ENCODE measurements around the gene SCFD1.
"Not testable (repeated sequence)": the region's sequence is repeated elsewhere in the genome, so short reads cannot be mapped to it uniquely, and the experiment has no call there.

SCFD1 gene

DNA sequence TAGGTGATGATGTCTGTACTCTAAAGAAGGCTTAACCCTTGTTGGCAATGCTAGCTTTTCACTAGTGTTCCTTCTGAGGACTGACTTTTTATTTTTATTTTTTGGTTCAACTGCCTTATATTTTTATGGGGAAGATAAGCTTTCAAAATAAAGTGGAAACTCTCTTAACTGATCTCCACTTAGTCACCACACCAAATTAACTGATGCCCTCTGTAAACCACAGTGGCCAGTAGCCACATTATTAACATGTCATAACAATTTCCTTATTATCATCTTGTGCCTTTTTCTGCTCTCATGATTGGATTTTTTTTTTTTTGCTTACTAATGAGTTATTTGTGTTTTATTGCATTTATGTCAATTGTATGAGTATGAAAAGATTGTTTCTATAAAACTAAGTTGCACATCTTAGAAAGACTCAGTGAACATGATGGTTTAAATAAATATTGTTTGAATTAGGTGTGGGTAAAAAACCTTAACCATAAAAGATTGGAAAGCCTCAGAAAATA lies 56.9 kb downstream of the SCFD1 start:
- no peak for DNase-seq (ENCODE audit: low read depth in 2 of 2)

DNA sequence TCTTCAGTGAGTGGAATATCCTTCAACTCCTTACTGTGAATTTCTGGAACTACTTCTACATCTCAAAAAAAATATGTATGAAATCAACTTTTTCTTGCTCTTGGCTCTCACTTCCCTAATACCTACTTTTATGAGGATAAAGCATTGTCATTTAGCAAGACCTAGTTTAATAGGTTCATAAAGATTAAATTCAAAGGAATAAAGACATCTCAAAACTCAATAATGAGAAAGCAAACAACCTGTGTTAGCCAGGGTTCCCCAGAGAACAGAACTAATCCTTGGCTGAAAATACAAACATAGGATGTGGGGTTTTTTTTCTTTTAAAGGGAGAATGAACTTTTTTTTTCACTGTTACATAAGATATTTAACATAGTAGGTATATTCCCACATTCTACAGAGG lies 57.9 kb downstream of the SCFD1 start:
- no peak for DNase-seq (ENCODE audit: low read depth in 2 of 2)

DNA sequence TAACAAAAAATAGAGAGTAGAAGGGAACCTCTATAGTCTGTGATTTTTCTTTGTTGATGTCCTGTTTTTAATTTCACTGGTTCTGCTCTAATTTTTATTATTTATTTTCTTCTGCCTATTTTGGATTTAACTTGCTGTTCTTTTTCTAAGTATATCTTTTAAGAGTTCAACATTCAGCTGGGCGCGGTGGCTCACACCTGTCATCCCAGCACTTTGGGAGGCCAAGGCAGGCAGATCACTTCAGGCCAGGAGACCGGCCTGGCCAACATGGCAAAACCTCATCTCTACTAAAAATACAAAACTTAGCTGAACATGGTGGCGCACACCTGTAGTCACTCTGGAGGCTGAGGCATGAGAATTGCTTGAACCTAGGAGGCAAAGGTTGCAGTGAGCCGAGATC lies 58.7 kb downstream of the SCFD1 start:
- not testable (repeated sequence) for DNase-seq (ENCODE audit: low read depth in 2 of 2)

DNA sequence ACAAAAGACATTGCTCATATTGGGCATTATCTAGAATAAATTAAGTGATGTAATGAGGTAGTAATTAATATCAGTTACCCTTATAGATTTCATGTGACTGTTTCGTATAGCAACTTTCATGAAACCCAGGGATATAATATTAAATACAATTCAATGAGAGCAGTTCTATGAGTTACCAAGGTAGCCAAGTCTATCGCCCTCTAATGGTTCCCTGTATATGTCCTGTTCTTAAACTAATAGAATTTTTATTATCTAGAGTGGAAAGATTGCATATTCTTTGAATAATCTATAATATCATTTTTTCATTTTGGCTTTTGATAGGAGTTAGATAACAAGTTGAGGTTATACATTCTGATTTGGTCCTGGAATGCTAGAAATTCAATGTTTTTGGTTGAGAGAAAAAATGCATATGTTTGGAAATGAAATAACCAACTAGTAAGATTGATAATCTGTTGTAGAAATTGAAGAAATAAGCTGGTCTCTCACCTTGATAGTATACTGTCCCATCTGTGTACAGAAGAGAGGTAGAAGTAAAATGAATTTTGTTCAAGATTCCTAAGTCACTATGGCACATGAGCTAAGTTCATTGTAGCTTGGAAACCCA lies 59.7 kb downstream of the SCFD1 start:
- no peak for DNase-seq (ENCODE audit: low read depth in 2 of 2)

DNA sequence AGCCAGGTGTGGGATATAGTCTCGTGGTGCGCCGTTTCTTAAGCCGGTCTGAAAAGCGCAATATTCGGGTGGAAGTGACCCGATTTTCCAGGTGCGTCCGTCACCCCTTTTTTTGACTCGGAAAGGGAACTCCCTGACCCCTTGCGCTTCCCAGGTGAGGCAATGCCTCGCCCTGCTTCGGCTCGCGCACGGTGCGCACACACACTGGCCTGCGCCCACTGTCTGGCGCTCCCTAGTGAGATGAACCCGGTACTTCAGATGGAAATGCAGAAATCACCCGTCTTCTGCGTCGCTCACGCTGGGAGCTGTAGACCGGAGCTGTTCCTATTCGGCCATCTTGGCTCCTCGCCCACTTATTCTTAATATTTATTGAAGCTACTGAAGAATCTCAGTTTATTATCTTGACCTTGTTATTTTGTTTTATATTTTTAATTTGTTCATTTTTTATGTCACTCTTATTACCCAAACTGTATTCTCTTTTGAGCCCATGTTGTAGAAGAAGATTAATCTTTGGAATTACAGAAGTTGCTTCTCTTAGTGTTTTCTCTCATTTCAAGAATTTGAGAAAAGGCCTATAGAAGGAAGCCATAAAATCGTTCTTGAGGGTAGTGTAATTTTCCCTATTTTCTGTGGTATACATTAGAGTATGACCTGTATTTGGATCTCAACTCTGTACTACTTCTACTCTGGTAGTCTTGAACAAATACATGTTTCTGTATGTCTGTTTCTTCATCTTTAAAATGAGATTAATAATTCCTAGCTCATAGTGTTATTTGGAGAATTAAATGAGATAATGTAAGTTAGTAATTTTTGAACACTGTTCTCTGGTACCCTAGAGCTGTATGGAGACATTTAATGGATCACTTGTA lies 68.6 kb downstream of the SCFD1 start:
- peak in 1 of 2 donors; percentile 3 for DNase-seq (ENCODE audit: low read depth in 2 of 2)

DNA sequence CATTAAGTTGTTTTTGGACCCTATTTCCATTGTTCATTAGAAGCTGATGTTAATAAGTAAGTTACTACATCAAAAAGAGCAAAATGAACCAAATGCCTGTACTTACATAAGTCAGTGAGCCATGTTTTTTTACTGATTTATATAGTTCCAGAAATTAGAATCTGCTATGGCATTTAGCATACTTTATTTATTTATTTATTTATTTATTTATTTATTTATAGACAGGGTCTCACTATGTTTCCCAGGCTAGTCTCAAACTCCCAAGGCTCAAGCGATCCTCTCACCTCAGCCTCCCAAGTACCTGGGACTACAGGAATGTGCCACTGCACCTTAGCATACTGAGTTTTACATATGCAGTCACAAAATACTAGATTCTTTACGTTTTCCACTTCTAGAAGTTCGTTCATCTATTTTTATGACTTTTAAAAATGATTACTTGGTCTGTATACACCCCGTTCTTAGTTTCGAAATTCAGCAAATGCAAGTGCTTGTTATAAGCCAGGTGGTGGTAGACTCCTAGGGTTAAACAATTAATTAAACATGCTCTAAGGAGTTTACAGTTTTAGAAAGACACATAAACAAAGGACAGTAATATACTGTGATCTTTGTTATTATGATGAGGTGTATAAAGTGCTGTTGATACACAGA lies 69.8 kb downstream of the SCFD1 start:
- no peak for DNase-seq (ENCODE audit: low read depth in 2 of 2)

DNA sequence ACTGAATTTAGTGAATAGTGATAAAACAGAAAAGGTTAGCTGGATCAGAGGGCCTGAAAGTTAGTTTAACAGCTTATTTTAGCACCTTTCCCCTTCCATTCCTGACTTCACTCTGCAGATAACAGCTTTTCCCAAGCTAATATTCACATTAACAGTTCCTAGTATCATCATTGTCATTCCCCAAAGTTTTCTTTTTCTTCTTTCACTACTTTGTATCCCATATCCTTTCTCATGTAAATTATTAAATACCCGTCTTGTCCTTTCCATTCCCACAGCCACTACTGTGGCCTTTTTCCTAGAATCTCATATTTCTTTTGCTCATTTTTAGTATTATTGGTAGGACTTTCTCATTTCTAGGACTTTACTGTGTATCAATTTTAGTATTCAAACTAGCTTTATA lies 70.5 kb downstream of the SCFD1 start:
- no peak for DNase-seq (ENCODE audit: low read depth in 2 of 2)

DNA sequence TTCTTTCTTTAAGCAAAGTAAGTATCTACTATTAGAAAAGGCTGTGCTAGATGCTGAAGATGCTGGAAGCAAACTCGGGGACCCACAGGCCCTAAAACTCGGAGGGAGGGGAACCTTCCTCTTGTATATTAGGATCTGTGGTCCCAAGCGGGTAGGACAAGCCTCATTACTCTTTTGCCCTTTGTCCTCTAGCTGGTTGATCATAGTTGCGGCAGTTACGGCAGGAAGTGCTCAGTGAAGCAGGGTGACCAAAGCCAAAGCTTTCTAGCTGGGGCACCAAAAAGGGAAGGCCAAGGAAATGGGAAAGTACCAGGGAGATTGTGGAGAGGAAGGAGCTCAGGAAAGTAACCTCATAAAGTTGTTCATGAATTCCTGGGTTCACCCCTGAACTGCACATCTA lies 76.3 kb downstream of the SCFD1 start:
- no peak for DNase-seq (ENCODE audit: low read depth in 2 of 2)

DNA sequence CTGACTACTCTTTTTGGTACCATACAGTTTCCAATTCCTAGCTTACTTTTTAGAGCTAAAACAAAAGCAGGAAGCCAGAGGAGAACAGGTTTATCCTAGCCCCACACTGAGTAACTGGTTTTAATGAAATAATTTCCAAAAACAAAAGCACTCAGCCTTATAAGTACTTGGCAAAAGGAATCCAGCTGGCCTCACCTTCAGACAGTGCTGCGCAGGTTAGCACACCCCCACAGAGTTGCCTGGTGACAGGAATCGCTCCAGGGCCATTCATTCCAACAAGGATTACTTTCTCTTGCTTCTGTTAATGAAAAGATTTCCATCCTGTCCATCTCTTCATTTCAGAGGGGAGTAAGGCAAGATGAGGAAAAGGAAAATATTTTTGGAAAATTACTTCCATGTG lies 84.6 kb downstream of the SCFD1 start:
- DNase-seq (ENCODE audit: low read depth in 2 of 2) = no peak

DNA sequence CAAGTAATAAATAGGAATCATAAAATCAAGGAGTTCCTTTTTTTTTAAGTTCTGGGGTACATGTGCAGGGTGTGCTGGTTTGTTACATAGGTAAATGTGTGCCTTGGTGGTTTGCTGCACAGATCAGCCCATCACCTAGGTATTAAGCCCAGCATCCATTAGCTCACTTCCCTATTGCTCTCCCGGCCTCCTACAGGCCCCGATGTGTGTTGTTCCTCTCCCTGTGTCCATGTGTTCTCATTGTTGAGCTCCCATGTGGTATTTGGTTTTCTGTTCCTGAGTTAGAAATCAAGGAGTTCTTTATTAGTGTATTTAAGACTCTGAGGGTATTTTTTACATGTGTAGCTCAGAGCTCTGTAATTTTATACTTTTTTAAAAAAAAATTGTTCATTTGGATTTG lies 86.0 kb downstream of the SCFD1 start:
- DNase-seq (ENCODE audit: low read depth in 2 of 2) = no peak

DNA sequence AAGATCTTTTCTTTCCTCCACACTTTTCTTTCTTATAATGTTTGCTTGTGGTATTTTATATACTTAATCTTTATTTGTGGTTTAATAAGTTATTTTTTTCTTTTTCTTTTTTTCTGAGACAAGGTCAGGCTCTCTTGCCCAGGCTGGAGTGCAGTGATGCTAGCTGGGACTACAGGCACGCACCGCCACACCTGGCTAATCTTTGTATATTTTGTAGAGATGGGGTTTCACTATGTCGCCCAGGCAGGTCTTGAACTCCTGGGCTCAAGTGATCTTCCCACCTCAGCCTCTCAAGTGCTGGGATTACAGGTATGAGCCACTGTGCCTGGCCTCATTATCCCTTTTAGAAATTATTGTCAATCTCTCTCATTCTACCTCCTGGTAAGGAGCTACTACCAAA lies 87.1 kb downstream of the SCFD1 start:
- no peak for DNase-seq (ENCODE audit: low read depth in 2 of 2)

DNA sequence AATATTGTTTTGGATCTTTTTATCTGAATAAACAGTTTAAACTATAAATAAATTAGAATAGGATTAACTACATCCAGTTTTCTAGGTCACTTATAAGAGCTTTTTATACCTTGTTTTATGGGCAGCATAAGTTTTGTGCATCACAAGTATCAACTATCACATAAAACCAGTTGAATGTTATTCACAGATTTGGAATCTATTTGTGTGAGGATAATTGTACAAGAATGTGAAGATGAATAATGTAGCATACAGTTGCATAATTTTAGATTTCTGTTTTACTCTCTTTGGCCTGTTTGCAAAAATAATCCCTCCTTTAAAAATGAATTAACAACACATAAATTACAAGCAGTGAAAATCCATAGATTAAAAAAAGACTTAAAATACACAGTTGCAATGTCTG lies 88.8 kb downstream of the SCFD1 start:
- DNase-seq (ENCODE audit: low read depth in 2 of 2) = no peak

DNA sequence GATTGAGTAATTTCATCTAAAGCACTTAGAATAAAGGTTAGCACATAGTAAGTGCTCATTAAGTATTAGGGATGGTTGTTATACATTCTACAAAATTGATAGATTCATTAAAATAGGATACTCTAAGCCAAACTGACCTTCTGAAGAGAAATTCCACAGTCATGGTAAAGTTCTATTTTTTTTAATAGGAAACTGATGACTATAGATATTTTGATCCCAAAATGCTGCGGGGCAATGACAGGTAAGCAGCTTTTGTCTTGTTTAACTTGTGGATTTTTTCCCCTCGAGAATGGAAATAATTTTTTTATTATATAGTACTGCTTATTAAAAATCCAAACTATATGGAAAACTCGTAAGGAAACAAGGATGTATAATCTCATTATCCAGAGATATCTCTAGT lies 97.0 kb downstream of the SCFD1 start:
- DNase-seq (ENCODE audit: low read depth in 2 of 2) = no peak

DNA sequence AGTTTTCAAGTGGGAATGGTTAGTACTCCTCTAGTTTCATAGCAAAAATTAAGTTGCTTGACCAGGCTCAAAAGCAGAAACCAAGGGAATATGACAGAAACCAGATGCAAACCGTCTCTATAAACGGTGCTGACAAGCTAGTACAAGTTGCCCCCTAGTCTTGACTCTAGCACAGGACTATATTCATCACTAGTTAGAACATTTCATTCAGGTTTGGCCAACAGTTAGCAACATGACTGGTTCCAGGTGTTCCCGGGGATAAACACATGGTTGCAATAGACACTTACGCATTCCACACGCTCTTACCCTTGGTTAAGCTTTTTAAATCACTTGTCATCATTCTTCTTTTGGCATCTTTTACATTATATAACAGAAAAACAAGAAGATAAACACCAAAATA lies 103.6 kb downstream of the SCFD1 start:
- DNase-seq (ENCODE audit: low read depth in 2 of 2) = no peak

DNA sequence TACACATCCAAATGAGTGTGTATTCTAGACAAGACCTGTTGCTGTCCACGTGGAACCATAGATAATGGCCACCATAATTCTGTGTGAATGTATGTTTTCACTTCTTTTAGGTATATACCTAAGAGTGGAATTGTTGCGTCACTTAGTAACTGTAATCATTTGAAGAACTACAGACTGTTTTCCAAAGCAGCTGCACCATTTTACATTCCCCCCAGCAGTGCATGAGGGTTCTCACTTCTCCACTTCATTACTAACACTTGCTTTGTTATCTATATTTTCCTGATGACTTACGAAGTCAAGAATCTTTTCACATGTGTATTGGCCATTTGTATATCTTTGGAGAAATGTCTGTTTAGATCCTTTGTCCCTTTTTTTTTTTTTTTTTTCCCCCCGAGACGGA lies 106.4 kb downstream of the SCFD1 start:
- no peak for DNase-seq (ENCODE audit: low read depth in 2 of 2)

DNA sequence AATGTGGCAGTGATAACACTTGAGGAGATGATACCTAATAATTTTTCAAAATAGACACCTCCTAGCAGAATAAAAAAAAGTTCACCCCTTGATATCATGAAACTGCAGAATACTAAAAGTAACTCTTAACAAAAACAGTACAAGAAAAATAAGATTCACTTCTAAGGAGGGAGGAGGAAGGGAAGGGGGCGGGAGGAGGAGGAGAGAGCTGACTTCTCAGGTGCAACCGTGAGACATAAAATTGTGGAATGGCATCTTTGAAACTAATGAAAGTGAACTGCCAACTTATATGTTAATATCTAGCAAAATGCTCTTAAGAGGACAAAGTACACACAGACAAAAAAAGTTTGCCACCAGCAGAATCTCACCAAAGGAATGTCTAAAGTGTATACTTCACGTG lies 115.8 kb downstream of the SCFD1 start:
- no peak for DNase-seq (ENCODE audit: low read depth in 2 of 2)

DNA sequence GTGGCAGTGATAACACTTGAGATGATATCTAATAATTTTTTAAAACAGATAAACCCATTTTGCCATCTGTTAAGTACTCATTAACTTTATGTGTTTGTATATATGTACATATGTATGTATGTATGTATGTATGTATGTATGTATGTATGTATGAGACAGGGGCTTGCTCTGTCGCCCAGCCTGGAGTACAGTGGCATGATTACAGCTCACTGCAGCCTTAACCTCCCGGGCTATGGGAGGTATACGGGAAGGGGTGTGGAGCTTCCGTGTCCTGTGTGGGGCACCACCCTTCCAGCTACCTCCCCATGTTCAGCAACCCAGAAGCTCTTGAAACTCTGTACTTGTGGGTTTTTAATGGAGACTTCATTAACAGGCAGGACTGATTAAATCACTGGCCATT lies 116.9 kb downstream of the SCFD1 start:
- no peak for DNase-seq (ENCODE audit: low read depth in 2 of 2)

DNA sequence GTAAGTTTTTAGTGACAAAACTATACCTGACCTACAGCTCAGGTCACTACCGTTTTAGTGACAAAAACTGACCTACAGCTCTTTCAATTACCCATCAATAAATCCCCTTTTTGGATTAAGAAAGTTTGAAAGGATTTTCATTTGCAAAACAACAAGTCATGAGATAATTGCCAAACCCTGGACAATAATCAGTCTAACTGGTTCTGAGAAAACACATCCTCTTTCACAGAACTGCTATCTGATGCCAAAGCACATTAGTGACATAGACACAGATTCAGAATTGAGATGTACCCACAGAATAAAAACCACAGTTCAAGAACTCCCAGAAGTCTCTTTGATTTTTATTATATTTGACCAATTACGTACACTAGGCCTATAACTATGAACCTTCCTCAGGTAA lies 126.2 kb downstream of the SCFD1 start:
- no peak for DNase-seq (ENCODE audit: low read depth in 2 of 2)

DNA sequence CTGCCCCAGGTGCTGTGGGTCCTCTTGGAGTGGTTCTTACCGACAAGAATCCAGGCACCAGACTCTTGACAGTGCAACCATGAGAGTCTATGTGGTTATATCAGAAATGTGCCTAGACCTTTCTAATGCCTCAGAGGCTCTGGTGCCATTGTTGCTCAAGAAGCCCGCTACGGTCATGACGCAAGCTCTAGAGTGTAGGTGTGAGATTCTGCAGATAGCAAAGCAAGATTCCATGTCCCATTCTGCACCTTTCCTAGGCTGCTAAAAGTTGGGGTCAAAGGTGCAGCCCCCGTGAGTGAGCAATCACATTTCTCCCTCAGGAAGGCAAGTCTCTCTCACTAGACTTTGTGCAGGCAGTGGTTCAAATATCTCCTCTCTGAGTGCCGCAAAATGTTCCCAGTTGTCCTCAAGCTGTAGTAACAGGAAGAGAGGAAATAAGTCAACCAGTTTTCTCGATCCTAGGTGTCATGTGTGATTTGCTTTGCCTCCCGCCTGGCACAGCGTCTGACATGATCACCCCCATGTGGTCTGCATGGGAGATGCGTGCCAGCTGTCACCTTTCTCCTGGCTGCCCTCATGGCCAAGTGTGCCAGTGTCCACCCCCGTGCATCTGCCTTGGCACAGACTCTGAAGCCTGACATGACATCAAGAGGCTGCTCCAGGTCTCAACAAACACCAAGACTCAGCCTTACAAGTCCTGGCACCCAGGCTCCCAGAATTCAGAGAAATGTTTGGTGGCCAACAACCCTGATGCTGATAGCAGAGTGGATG lies 129.7 kb downstream of the SCFD1 start:
- DNase-seq (ENCODE audit: low read depth in 2 of 2) = no peak

DNA sequence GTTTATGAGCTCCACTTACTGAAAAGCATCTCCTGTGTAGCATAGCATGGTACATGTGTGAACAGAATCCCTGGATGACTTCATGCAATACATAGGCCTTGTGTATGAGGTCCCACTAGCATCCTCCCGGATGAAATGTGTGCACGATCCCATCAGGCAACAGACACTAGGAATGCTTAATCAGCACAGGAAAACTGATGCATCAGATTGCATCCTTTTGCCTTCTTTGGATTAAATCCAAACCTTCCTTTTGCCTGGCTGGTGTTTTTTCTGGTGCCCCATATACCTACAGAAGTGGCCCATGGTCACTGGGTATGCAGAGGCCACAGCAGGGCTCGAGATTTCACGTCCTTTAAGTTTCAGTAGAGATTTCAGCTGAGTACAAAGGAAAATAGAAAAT lies 131.3 kb downstream of the SCFD1 start:
- no peak for DNase-seq (ENCODE audit: low read depth in 2 of 2)

DNA sequence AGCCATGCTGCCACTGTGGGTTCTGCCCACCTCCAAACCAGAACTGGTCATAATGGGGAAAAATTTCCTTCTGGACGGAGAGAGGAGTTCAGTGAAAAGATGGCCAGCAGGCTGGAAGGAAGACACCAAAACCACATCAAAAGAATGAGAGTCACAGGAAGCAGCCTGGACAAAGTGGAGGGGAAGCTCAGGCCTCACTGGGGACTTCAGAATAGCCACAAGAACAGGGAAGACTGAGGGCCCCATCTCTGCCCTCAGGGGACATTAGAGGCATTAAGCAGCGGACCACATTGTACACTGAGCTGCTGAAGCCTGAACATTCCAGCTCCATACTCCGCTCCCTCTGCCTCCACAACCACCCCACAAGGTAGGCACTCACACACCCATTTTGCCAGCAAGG lies 132.7 kb downstream of the SCFD1 start:
- no peak for DNase-seq (ENCODE audit: low read depth in 2 of 2)

DNA sequence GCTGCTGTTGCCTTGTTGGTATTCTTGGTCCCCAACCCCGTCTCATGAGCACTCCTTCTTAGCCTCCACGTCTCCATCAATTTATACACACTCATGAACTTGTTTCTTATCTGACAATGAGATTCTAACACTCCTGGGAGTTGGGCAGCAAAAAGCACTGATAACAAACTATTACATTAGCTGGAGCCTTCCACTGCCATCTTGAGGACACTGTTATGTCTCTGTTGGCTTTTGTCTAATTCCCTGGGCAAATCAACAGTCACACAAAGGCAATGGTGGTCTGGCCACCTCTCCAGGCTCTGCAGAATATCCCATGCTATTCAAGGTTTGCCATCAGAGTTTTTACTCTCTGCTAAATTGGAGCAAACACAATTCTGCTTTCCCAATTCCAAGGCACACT lies 134.5 kb downstream of the SCFD1 start:
- no peak for DNase-seq (ENCODE audit: low read depth in 2 of 2)
